Caki2 (cell line): ENCODE results near the gene RNMT. TPM values are rescaled to one million over a fixed set of nuclear protein-coding genes. Genes with fewer than 3 reads are reported as not detected.
"Not testable (repeated sequence)": the region's sequence is repeated elsewhere in the genome, so short reads cannot be mapped to it uniquely, and the experiment has no call there.

Source experiments
- DNase-seq: peaks from one replicate; pipeline ENCODE4 v3.0.0-alpha.2; 2015; ENCODE audit warnings: low read depth
- in situ Hi-C: cut with HindIII; loops from 2 replicates; pipeline ENCODE4 v1.10.0; 2016; ENCODE audit warnings: low sequenced_read_pairs, low pct_unique_long_range_greater_than_20kb, mixed read lengths
- total RNA-seq: library from RNA; depleted of rRNA; stranded (reverse); fragments of >200 nt; shearing (Covaris generic); gene quantifications from 2 replicates; pipeline ENCODE4 v1.2.3, GENCODE V29; 2014; ENCODE audit warnings: low replicate concordance; rRNA removed

RNMT gene
- total RNA-seq: 17.9 and 18.5 TPM in 2 replicates

- in situ Hi-C loops: no loop called here
- peak; percentile 89 for DNase-seq
Measured at GRCh38 chr18:13726232-13726971, at the start of gene RNMT, which contains the start of gene FAM210A. Gene RNMT, plus strand, starts transcription at chr18:13726673. Its CDS starts 4,845 bp downstream, at chr18:13731518. Gene FAM210A, minus strand, starts transcription at chr18:13726558. Its CDS starts 44,481 bp downstream, at chr18:13682077.

DNA sequence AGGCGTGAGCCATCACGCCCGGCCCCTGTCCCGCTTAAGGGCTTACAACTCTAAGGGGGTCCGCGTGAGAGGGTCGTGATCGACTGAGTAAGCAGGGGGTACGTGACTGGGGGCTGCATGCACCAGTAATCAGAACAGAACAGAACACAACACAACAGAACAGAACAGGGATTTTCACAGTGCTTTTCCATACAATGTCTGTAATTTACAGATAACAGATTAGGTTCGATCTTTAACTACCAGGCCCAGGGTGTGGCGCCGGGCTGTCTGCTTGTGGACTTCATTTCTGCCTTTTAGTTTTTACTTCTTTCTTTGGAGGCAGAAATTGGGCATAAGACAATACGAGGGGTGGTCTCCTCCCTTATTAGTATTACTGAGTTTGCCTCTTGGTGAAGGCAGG is 49.1 kb upstream of the RNMT start:
- in situ Hi-C loops, DNase-seq: not testable (repeated sequence)

DNA sequence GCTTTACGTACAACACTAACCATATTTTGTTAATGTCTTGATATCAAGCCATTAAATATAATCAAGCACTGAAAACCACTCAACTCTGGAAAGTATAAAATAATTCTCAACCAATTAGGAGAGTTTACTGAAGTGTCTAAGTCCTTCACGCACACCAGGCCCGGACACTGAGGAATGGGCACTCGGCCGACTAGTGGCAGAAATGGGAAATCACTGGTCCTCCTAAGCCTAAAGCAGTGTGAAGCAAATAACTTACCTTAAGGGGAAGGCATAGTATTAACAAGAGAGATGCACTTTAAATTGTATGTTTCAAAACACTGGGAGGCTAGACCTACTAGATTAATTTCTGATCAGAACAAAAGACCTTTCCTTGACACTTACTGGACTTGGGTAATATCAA is 45.9 kb upstream of the RNMT start:
- in situ Hi-C loops: no loop called here
- DNase-seq: no peak

- in situ Hi-C loops: no loop called here
- no peak for DNase-seq
Measured at GRCh38 chr18:13681701-13682100, 44.8 kb upstream of the RNMT start.

DNA sequence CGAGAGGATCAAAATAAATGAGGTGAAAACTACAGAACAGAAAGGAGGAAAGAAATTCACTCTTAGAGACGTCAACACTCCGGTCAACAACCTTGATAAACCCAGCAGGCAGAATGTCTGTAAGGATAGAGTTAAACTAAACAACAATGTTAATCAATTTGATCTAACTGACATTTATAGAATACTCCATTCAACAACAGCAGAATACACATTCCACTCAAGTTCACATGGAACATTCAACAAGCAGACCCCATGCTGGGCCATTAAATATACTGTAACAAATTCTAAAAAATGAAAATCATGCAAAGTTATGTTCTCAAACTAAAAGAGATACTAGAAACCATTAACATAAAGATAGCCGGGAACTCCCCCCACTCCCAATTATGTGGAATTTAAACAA is 41.9 kb upstream of the RNMT start:
- in situ Hi-C loops: no loop called here

DNA sequence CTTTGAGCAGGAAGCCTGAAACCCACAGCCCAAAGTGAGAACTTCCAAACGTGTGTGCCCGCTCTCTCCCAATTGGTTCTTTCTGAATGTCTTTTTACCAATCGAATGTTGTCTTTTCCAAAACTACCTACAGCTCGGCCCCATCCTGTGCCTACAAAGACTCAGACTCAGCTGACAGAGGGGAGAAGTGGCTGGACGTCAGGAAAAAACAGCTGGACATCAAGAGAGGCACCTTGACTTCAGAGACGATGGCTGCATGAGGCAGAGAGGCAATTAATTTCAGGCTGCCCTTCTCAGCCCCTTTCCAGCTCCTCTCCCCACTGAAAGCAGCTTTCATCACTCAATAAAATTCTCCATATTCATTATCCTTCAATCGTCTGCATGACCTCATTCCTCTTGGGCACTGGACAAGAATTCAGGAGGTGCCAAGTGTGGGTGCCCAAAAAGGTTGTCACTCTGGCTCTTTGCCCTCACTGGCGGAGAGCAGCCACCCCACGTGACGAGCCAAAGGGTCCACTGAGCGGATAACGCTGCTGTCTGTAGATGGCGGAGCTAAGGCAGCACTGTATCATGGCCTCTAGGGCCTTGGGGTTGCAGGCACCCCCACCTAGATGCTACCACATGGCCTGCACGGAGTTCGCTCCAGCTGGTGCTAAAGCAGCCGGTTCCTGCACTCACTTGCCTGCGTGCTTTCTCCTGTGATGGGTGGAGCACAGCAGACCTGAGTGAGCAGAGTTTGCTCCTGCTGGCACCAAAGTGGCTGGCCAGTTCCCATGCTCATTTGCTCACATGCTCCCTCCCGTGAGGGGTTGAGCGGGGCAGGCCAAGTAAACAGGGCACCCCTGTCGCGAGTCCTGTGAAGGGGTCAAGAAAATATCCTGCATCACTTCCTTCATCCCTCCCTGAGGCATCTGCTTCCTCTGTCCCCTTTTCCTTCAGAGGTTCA is 38.0 kb upstream of the RNMT start:
- no peak for DNase-seq
- in situ Hi-C loops: no loop called here

More for the DNA sequence above, 41.9 kb upstream of the RNMT start:
- no peak for DNase-seq

DNA sequence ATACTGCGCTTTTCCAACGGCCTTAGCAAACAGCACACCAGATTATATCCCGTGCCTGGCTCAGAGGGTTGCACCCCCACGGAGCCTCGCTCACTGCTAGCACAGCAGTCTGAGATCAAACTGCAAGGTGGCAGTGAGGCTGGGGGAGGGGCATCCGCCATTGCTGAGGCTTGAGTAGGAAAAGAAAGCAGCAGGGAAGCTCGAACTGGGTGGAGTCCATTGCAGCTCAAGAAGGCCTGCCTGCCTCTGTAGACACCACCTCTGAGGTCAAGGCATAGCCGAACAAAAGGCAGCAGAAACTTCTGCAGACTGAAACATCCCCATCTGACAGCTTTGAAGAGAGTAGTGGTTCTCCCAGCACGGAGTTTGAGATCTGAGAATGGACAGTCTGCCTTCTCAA is 36.4 kb upstream of the RNMT start:
- in situ Hi-C loops, DNase-seq: not testable (repeated sequence)

DNA sequence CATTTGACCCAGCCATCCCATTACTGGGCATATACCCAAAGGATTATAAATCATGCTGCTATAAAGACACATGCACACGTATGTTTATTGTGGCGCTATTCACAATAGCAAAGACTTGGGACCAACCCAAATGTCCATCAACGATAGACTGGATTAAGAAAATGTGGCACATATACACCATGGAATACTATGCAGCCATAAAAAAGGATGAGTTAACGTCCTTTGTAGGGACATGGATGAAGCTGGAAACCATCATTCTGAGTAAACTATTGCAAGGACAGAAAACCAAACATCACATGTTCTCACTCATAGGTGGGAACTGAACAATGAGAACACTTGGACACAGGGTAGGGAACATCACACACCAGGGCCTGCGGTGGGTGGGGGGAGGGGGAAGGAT is 31.1 kb upstream of the RNMT start:
- in situ Hi-C loops, DNase-seq: not testable (repeated sequence)

- in situ Hi-C loops: no loop called here
- no peak for DNase-seq
Measured at GRCh38 chr18:13696961-13697360, 29.5 kb upstream of the RNMT start.

- DNase-seq: no peak
- in situ Hi-C loops: no loop called here
Measured at GRCh38 chr18:13700153-13700552, 26.3 kb upstream of the RNMT start.

GRCh38 chr18:13703899-13704298 is 22.6 kb upstream of the RNMT start:
- in situ Hi-C loops: no loop called here
- peak; percentile 46 for DNase-seq

- in situ Hi-C loops: no loop called here
- peak; percentile 83 for DNase-seq
Measured at GRCh38 chr18:13710414-13710831, 16.1 kb upstream of the RNMT start.

- in situ Hi-C loops: no loop called here
- no peak for DNase-seq
Measured at GRCh38 chr18:13712400-13713131, 13.9 kb upstream of the RNMT start.

- in situ Hi-C loops: no loop called here
Measured at GRCh38 chr18:13713455-13714055, 12.9 kb upstream of the RNMT start.

GRCh38 chr18:13715330-13715729 is 11.1 kb upstream of the RNMT start:
- in situ Hi-C loops: no loop called here
- DNase-seq: no peak

More at GRCh38 chr18:13713455-13714055, 12.9 kb upstream of the RNMT start:
- no peak for DNase-seq

DNA sequence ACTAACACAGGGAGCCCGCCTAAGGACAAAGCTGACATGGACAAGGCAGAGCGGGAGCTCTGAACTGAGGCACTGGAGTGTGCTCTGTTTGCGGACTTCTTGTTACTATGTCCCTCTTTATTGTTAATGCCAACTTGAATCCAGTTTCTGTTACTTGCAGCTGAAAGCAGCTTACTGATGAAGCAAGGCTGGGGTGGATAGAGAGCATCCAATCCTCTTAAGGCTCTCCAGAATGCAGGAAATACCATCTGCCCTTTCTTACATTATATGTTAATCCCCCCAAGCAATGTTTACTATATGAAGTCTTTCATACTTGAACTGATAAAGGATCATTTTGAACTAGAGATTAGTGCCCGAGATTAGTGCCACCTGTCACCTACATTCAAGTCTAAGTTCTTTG is 9.6 kb upstream of the RNMT start:
- DNase-seq: no peak
- in situ Hi-C loops: no loop called here

DNA sequence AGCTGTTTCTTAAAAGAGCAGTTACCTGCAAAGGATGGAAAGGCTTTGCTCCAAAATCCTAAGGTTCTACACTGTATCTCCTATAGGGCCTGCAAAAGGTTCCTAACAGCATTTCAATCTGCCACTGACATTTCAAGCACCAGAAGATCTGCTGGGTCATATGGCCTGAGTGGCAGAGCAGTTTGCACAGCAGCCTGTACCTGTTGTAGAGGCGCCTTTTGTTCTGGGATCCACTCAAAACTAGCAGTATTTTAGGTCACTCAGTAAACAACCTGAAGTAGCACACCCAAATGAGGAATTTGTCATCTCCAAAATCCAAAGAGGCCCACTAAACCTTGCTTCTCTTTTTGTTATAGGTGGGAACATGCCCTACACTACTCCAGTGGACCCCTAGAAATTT is 6.3 kb upstream of the RNMT start:
- in situ Hi-C loops: no loop called here
- DNase-seq: no peak

DNA sequence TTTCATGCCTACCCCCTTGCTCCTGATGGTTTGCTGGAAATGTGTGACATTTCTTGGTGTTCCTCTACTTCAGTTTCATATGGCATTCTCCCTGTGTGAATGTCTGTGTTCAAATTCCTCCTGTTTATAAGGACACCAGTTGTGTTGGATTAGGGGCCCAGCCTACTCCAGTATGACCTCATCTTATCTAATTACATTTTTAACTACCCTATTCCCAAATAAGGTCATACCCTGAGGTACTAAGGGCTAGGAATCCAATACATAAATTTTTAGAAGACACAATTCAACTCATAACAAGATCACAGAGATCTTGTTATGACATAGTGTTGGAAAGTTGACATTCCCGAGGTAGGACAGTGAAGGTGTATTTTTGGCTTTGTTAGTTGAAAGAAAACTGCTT is 5.6 kb upstream of the RNMT start:
- DNase-seq: no peak
- in situ Hi-C loops: no loop called here
